ENCODE results near the gene GNG14. TPM values are rescaled to one million over a fixed set of nuclear protein-coding genes. Genes with fewer than 3 reads are reported as not detected.

The GNG14 gene
- total and polyA plus RNA-seq, 2 of the 13 experiments (the other 11 are each of a cell fraction or from before 2014, with no cell fraction given) = not detected

GRCh38 chr19:12722566-12723380, 35.0 kb downstream of the GNG14 start (continued):
- TF ChIP-seq HNF1A (IDR thresholded peaks at IDR 0.05; ENCODE audit: low read depth) (no peak), HNF1A (CRISPR knock-in tag; IDR thresholded peaks at IDR 0.05; ENCODE audit: borderline replicate concordance) (peak; percentile 56; the same call in 1 of the 2 replicates), BCL6 (CRISPR knock-in tag; IDR thresholded peaks at IDR 0.05) (no peak; the same call in 1 of the 2 replicates), ATF2 (CRISPR knock-in tag; IDR thresholded peaks at IDR 0.05) (peak; percentile 71), ZNF773 (CRISPR knock-in tag; IDR thresholded peaks at IDR 0.05; ENCODE audit: borderline replicate concordance) (no peak), HMGA1 (CRISPR knock-in tag; conservative IDR thresholded peaks at IDR 0.05) (no peak), ZNF629 (CRISPR knock-in tag; conservative IDR thresholded peaks at IDR 0.05) (no peak), ZNF383 (CRISPR knock-in tag; IDR thresholded peaks at IDR 0.05; ENCODE audit: borderline replicate concordance) (no peak), CENPT (CRISPR knock-in tag; IDR thresholded peaks at IDR 0.05; ENCODE audit: low read depth) (no peak), ZFP82 (CRISPR knock-in tag; IDR thresholded peaks at IDR 0.05; ENCODE audit: borderline replicate concordance) (peak; percentile 32; the same call in 1 of the 2 replicates), REXO4 (CRISPR knock-in tag; IDR thresholded peaks at IDR 0.05; ENCODE audit: borderline replicate concordance) (no peak), ZNF354B (CRISPR knock-in tag; IDR thresholded peaks at IDR 0.05) (no peak), ZBTB3 (CRISPR knock-in tag; IDR thresholded peaks at IDR 0.05; ENCODE audit: borderline replicate concordance, low read depth) (no peak), KDM3A (CRISPR knock-in tag; IDR thresholded peaks at IDR 0.05; ENCODE audit: low read depth) (peak; percentile 68; the same call in 1 of the 2 replicates), FOXO4 (CRISPR knock-in tag; conservative IDR thresholded peaks at IDR 0.05) (no peak), RBM22 (optimal IDR thresholded peaks at IDR 0.05; ENCODE audit: low read length) (no peak), ZBTB42 (CRISPR knock-in tag; IDR thresholded peaks at IDR 0.05) (no peak), CEBPZ (IDR thresholded peaks at IDR 0.05; ENCODE audit: low read length) (no peak)
